ENCODE results near the gene ABCA1.
"Not testable (repeated sequence)": the region's sequence is repeated elsewhere in the genome, so short reads cannot be mapped to it uniquely, and the experiment has no call there.

Gene ABCA1

DNA sequence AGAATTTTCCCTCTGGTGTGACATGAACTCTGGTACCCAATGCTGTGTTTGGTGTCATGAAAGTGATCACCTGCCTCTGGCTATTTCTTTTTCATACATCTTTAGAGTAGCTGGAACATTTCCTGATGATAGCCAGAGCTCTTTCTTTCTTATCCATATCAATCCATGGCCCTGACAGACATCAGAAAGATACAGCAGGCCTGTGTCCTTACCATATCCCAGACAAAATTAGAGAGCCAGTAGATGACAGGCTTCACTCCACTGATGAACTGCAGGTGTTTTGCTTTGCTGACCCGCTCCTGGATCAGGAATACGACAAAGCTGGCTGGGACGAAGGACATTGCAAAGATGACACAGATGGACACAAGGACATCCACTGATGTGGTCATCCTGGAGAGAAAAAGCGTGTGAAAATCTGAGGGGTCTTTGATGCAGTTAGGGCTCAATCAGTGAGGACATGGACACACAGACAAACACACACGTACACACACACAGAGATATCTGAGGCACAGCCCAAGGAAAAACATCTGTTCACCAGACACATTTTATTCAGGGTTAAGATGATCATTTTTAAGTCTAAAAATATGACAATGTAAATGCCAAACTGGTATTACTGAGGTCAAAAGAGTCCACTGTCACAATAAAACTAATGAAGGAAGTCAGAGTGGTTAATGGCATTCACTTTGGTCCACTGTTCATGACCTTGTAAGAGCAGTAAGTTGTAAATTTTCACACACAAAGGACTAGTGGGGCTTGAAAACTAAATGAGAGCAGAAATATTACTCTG, 129.6 kb downstream of the ABCA1 start:
- DNase-seq (ENCODE audit: low spot score) = no peak

GRCh38 chr9:104795857-104796256, 132.1 kb downstream of the ABCA1 start:
- no peak for DNase-seq (ENCODE audit: low spot score)

- DNase-seq (ENCODE audit: low spot score) = no peak
These were observed 132.9 kb downstream of the ABCA1 start for GRCh38 chr9:104795082-104795481.

DNA sequence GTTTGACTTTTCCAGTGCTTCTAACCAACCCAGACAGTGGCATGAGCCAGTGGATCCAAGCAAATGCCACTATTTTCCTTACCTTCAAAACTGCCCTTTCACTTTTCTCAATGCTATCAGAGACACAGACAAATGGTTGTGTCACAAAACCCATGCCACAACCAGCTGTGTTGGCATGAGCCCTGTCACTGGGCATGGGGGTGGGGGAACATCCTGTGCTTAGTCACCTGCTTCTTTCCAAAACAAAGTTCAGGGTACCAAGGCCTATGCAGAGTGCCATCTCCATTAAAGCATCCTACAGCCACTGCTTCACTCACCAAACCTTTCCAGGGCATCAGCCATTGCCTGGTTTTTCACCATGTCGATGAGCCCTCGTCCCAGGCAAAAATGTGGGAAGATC, 133.9 kb downstream of the ABCA1 start:
- DNase-seq (ENCODE audit: low spot score) = no peak

GRCh38 chr9:104788251-104788650, 139.7 kb downstream of the ABCA1 start:
- no peak for DNase-seq (ENCODE audit: low spot score)

GRCh38 chr9:104787306-104788015, 140.5 kb downstream of the ABCA1 start:
- DNase-seq (ENCODE audit: low spot score) = no peak

DNA sequence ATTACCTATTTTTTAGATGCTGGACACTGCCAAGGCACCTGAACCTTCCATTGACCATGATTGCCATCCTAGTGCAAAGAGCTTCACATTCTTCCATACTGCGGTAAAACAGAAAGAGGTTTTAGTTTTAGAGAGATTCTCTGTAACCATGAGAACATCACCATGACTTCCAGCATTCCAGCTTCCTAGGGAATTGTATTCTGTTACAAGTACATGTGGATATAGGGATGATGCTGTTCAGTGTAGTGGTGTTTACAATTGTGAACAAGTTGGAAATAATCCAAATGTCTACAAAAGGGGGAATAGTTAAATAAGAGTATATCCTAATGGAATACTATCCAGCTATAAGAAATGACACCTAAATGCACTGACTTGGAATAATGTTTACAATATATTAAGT, 141.7 kb downstream of the ABCA1 start:
- DNase-seq (ENCODE audit: low spot score) = no peak

DNA sequence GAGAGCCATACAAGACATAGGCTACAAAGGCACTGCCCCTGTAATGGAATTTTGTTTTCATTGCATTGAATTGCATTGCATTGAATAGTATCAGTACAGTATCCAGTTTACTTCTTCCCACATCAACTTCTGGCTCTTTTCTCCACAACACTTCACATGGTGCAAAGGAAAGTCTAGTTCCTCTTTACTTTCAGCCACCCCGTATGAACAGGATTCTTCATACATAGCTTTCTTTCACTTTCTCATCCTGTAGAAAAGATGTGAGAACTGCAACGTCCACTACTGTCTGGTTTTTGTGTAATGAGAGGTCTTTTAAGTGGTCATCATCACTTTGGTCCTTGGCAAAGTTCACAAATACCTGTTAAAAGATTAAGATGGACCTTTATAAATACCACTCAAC, 143.9 kb downstream of the ABCA1 start:
- no peak for DNase-seq (ENCODE audit: low spot score)

DNA sequence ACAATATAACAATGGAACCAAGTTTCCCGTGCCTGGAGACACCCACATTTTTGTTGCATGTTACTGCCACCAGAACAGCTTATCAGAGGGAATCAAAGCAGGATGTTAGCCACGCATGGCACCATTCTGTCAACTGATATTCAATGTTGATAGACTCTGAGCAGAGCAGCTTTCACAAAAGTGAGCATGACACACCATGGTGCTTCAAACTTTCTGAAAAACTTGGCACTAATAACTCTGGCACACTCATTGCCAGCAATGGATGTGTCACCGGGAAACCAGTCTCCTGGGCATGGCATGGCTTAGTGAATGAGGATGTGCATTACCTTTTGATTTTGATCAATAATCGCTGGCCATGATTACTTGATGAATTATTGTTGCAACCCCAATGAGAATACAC, 144.4 kb downstream of the ABCA1 start:
- DNase-seq (ENCODE audit: low spot score) = no peak

GRCh38 chr9:104780796-104781395, 147.1 kb downstream of the ABCA1 start:
- no peak for DNase-seq (ENCODE audit: low spot score)

DNA sequence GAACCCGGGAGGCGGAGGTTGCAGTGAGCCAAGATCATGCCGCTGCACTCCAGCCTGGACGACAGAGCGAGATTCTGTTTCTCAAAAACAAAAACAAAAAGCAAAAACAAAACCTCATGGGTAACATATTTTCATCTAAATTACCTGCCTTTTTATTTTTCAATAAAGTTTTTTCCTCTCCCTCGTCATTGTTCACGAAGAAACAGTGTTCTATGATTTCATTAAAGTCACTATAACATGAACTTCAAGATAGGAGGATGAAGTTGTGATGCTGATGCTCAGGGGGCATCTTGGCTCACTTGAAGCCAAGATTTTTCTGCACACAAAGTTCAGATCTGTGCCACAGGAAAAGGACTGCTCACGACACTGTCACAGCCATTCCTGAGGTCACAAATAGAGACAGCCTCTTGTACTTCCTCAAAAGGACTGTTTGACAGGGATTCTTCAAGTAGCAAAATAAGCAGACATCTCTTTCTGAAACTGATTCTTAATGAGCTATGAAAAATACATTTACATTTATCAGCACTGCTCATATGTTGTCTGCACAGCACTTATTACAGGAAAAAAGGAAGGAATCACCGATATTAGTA, 147.9 kb downstream of the ABCA1 start:
- no peak for DNase-seq (ENCODE audit: low spot score)

DNA sequence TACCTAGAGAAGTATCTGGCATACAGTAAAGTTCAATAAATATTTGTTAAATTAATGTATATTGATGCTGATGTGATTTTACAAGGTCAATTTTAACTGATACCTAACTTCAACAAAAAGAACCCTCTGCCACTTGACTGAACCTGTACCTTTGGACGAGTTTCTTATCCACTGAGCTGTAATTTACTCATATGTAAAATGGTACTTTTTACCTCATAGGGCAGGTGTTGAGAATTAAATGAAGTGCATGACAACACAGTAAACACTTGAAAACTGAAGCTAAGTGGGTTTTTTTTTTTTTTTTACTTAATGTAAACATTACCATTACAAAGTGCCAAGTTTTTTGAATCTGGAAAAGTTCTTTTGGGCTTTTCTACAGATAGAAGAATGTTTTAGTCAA, 148.6 kb downstream of the ABCA1 start:
- no peak for DNase-seq (ENCODE audit: low spot score)

DNA sequence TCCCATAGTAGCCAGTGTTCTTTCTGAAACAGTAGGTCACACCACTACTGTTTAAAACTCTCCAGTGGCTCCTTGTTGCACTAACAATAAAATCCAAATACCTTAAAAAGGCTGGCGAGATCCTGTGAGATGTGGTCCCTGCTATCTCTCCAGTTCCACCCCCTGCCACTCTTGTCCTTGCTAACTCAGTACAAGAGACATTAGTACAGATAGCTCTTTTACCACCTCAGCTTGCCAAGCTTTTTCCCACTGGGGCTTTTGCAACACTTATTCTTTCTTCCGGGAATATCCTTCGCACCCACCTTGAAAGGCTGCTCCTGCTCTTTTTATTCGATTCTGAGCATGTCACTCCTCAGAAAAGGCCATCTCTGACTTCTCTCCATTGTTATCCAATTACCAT, 149.2 kb downstream of the ABCA1 start:
- no peak for DNase-seq (ENCODE audit: low spot score)

GRCh38 chr9:104776797-104777196, 151.2 kb downstream of the ABCA1 start:
- DNase-seq (ENCODE audit: low spot score) = no peak

GRCh38 chr9:104775976-104776375, 152.0 kb downstream of the ABCA1 start:
- no peak for DNase-seq (ENCODE audit: low spot score)

DNA sequence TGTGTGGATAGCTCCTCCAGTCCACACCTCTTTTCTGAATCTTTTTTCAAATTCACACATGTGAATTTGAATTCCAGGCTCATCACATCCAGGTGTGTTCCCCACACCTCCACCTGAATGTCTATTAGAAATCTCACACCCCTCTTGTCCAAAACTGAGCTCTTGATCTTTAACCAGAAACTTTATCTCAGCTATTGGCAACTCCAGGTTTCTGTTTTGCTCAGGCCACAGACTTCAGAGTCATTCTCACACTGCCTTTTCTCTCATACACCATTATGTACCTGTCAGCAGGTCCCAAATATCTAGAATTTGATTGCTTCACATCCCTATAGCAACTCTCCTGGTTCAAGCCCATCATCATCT, 152.4 kb downstream of the ABCA1 start:
- no peak for DNase-seq (ENCODE audit: low spot score)

GRCh38 chr9:104774831-104775573, 153.0 kb downstream of the ABCA1 start:
- DNase-seq (ENCODE audit: low spot score) = peak; percentile 37

- no peak for DNase-seq (ENCODE audit: low spot score)
These were observed 153.8 kb downstream of the ABCA1 start for GRCh38 chr9:104774132-104774531.

- no peak for DNase-seq (ENCODE audit: low spot score)
These were observed 155.0 kb downstream of the ABCA1 start for GRCh38 chr9:104772714-104773510.

- no peak for DNase-seq (ENCODE audit: low spot score)
These were observed 158.3 kb downstream of the ABCA1 start for GRCh38 chr9:104769655-104770054.

GRCh38 chr9:104769029-104769428, 158.9 kb downstream of the ABCA1 start:
- not testable (repeated sequence) for DNase-seq (ENCODE audit: low spot score)
